GM18526 (cell line): ENCODE data around the gene TESK2.

Experiments
- POLR2A ChIP-seq: IDR thresholded peaks from 3 replicates; pipeline ENCODE4 v1.6.1; 2011; ENCODE audit not compliant: insufficient read length; ENCODE audit errors: extremely low read depth

TESK2 gene

DNA sequence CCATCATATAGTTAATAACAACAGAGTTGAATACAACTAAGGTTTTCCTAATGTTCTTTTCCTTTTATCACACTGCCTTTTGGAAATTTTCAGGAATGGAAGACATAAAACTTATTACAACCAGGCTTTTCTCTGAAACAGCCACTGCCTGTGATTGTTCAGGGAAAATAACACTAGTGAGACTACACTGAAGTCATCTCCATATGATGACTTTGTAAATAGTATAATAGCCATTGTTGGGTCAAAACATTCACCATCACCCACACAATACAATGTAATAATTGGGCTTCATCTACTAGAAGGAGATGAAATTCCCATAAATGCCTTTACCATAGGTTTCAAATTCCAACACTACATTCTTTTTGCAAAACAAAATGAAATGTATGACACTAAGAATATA is 5.0 kb downstream of the TESK2 start:
- no peak for TF ChIP-seq POLR2A

DNA sequence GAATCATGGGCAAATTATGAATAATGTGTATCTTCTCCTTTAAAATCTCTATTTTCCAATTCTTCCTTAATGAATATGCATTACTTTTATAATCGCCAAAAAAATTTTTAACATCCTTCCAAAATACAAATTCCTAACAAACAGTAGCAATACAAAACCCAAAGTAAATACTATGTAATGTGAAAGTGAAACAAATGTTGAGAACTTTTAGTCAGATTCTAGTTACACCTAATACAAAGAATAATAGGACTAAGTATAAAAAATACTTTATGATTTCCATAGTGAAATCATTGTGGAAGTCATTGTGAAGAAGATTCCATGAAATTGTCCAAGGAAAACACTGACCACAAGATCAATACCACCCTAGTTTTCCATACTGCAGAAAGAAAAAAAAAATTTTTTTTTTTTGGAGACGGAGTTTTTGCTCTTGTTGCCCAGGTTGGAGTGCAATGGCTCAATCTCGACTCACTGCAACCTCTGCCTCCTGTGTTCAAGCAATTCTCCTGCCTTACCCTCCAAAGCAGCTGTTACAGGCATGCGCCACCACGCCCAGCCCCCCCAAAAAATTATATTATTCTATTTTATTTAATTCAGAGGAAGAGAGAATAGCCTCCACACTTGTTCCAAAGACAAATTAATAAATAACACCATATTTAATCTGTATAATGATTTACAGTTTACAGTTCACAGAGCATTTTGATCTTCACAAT is 11.8 kb downstream of the TESK2 start:
- TF ChIP-seq POLR2A = no peak

DNA sequence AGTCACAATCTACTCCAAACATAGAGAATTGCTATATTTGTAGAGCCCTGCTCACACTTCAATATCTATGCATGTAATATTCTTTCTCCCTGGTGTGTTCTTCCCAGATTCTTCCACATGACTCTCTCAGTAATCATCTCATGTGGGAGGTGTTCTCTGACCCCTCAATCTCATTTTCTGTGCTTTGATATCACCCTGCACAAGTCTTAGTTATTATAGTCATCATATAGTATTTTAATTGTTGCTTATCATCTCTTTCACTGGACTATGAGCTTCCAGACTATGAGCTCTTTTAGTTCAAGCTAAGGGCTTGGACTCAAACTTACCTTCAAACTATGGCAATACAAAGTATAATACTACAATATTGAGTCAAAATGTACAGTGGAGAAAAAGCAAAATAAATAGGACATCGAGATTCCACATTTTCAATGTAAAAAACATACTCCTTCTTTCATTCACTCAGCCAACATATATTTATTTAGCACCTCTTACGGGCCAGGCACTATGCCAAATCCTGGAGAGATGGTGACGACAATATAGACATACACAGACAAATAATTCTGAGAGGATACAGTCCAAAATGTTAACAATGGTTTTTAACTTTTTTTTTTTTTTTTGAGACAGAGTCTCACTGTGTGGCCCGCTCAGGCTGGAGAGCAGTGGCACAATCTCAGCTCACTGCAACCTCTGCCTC is 12.7 kb downstream of the TESK2 start:
- no peak for TF ChIP-seq POLR2A

DNA sequence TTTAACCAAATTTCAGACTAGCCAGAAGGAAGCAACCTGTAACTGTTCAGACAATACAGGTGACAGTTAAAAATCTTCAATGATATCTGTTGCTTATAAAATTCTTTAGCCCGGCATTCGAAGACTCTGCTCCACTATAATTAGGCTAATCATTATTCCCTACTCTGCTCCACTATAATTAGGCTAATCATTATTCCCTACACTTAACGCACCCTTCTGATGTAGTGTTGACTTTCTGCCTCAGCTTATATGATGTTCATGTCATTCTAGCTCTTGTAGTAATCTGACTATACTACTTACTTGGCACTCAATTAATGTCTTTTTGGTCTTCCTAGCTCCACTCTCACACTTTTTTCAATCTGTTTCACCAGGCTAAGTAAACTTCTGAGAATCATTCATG is 13.3 kb downstream of the TESK2 start:
- no peak for TF ChIP-seq POLR2A

DNA sequence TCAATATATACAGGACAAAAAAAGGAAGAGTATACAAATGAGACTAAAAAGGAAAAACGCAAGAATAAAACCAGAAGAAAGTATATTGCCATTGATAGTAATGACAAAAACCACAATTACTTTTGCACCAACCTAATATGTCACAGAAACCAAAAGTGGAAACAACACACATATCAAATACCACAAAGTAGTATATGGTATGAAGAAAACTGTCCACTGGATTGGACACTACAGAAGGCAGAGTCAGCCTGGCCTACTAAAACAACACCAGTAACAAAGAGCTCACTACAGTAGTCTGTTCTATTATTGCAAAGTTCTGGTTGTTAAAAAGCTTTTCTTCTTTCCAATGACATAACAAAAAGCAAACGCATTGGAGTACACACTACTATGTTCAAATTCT is 17.7 kb downstream of the TESK2 start:
- TF ChIP-seq POLR2A = no peak

DNA sequence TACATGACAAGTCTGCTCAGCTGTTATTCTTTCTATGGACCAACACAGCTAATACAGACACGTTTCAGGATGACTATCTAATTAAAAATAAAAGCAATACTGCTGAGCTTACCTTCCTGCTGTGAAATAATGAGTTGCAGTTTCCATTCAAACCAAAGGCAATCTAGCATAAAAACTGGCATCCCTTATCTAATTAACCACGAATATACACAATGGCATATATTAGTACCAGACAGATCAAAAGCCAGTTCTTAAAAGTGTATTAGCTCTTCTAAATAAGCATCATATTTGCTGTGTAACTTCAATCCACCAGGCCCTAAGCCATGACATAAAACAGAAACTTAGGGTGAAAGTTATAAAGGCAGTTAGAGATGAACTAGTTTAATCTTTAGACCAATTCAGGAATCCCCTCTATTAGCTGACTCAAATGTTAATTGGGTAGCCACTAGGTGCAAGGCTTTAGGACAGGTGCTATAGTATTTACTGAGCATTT is 20.6 kb downstream of the TESK2 start:
- no peak for TF ChIP-seq POLR2A

DNA sequence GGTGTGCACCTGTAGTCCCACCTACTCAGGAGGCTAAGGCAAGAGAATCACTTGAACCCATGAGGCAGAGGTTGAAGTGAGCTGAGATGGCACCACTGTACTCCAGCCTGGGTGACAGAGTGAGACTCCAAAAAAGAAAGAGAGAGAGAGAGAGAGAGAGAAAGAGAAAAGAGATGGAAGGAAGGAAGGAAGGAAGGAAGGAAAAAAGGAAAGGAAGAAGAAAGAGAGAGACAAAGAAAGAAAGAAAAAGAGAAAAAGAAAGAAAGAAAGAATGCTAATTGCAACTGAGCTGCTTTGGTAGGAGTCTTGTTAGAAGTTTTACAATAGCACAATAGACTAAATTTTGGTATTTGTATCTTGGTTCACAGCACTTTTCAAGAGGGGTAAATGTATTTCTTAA is 25.7 kb downstream of the TESK2 start:
- TF ChIP-seq POLR2A = no peak

DNA sequence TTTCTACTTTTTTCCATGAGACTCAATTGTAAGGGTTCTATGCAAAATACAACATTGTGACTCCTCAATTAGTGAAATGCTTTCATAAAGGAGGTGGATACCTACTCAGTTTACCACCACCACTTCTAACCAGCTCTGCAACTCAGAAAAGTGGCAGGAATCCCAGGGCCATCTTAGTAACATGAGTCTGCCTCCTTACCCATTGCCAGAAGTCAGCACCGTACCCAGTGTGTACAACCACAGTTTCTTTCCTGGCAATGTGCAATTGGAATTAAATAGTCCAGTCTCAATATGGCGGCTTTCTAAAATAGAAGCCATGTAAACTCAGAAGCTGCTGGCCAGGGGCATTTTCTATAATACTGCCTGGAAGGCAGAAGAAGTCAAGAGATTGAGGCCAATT is 32.1 kb downstream of the TESK2 start:
- no peak for TF ChIP-seq POLR2A

DNA sequence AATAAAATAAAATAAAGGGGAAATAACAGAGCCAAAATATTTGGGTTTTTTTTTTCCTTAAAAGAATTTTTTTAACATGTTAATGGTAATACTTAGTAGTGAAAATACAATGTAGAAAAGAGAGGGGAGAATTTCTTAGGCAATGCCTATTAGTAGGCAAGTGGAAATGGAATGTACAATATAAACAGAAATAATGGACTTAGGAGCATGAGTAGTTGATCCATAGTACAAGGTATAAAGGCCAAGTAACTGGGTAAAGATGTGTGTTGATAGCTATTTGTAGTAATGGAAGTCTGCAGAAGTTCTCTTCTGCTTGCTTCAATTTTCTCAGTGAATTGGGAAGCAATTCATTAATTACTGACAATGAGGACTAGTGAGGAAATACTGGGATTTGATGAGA is 34.4 kb downstream of the TESK2 start:
- no peak for TF ChIP-seq POLR2A

DNA sequence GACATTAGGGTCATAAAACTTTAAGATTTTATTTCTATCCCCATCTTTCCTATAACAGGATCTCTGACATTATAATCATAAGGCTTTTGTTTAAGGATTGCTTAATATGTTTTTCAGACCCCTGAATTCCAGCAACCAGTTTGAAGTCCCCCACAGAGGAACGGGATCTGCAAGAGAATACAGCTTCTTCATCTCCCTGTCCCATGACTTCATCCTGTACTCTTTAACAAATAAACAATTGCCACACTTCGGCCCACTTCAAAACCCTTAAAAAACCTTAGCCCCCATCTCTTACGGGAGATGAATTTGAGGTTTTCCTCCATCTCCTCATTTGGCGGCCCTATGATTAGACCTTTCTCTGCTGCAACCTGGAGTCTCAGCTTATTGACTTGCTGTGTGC is 35.8 kb downstream of the TESK2 start:
- no peak for TF ChIP-seq POLR2A

DNA sequence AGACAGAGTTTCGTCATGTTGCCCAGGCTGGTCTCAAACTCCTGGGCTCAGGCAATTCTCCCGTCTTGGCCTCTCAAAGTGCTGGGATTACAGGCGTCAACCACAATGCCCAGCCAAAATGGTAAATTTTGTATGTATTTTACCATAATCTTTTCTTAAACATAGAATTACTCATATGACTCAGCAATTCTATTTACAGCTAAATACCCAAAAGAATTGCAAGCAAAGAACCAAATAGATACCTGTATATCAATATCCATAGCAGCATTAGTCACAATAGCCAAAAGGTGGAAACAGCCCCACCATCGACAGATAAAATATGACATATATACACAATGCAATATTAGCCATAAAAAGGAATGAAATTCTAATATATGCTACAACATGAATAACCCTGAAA is 36.5 kb downstream of the TESK2 start:
- TF ChIP-seq POLR2A = no peak

DNA sequence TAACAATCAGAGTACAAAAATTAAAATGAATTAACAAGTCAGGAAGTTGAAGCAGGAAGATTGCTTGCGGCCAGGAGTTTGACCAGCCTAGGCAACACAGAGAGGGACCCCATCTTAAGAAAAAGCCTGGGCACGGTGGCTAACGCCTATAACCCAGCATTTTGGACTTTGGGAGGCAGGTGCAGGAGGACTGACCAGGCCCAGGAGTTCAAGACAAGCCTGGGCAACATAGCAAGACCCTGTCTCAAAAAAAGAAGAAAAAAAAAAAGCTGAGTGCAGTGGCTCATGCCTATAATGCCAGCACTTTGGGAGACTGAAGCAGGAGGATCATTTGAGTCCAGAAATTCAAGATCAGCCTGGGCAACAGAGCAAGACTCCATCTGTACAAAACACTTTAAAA is 38.5 kb downstream of the TESK2 start:
- TF ChIP-seq POLR2A = no peak

DNA sequence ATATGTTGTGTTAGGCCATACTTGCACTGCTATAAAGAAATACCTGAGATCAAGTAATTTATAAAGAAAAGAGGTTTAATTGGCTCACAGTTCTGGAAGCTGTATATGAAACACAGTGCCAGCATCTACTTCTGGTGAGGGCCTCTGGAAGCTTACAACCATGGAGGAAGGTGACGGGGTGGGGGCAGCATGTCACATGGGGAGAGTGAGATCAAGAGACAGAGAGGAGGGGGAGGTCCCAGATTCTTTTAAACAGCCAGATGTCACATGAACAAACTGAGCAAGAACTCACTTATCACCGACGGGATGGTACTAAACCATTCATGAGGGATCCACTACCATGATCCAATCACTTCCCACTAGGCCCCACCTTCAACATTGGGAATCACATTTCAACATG is 42.6 kb downstream of the TESK2 start:
- no peak for TF ChIP-seq POLR2A

DNA sequence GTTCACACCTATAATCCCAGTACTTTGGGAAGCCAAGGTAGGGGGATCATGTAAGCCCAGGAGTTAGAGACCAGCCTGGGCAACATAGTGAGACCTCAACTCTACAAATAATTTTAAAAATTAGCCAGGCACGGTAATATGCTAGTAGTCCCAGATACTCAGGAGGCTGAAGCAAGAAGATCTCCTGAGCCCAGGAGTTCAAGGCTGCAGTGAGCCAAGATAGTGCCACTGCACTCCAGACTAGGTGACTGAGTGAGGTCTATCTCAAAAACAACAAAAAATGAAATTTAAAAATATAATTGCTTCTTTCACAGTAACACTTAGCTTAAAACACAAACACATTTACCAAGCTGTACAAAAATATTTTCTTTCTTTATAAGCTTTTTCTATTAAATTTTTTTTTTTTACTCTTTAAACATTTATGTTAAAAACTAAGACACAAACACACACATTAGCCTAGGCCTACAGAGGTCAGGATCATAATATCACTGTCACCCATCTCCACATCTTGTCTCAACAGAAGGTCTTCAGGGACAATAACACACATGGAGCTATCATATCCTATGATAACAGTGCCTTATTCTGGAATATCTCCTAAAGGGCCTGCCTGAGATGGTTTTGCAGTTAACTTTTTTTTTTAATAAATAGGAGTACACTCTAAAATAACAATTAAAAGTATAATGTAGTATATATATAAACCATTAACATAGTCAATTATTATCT is 43.9 kb downstream of the TESK2 start:
- no peak for TF ChIP-seq POLR2A

DNA sequence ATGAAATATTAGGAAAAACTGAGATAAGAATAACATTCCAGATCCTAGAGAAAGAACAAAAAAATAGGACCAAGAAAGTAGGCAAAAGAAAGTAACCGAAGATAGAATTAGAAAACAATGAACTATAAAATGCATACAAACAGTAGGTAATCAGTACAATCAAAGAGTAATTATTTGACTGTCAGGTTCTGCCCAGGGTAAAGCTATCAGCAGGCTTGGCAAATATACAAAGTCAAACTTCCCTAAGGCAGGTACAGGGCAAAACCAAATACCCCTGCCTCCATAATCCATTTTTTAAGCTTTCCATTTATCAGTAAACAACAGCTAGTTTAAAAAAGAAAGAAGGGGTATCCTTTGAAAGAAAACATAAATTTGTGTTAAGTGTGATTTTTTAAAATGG is 44.4 kb downstream of the TESK2 start:
- no peak for TF ChIP-seq POLR2A

DNA sequence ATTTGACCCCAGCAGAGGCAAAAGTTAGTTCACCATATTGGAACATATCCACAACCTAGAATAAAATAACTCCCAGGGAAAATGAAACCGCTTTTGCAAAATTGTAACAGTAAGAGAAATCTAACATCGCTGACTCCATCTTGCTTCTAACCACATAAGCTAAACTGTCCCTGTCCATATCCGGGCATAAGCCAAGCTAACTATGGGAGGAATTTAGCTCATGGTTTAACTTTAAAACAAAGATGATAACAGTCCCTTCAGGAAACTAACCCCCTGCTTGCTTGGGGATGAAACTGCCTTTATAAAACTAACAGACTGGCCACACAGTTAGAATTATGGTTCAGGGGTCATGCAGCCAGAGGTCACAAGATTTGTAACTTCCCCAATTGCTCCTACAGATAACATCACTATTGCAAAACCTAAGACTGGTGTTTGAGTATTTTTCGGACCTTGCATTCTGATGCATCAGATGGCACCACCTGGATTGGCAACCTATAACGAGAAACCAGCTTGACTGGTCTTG is 46.3 kb downstream of the TESK2 start:
- TF ChIP-seq POLR2A = no peak
